ENCODE measurements around the gene RHBDD1.

The RHBDD1 gene

DNA sequence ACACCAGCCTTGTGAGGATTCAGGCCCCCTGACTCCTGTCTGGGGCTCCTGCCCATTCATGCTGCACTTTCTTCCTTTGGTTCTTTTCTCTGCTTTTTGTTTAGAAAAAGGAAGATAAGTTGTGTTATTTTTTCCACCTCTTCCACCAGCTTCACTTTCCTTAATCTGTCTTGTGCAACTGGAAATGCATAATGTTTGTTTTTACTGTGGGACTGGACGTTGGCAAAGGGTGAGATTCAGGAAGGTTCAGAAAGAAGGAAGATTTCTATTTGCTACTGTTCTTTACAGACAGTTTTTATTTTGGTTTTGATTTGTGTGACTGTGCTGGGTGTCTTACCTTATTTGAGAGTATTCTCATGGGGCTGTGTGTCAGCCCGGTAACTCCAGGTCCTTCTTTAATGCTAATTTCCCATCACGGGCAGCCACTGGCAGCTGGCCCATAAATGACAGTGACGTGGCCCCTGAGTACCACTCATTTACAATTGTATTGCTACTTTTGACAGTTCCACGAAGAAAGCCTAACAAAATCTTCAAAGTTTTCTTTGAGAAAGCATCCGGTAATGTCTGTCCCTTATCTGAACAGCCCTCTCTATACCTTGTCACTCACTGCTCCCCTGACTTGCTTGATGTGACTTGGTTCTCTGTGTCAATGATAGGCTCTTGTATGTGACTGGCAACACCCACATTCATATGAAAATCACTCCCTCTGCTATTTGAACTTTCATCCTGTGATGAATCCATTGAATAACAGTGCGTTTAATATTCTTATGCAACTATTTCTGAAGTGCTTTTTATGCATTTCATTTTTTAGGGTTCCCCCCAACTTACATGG is 32.7 kb downstream of the RHBDD1 start:
- in situ Hi-C loops (cut with MboI; ENCODE audit: low sequenced_read_pairs, unreplicated experiment), result no loop called here
- TF ChIP-seq, protein P1, sequence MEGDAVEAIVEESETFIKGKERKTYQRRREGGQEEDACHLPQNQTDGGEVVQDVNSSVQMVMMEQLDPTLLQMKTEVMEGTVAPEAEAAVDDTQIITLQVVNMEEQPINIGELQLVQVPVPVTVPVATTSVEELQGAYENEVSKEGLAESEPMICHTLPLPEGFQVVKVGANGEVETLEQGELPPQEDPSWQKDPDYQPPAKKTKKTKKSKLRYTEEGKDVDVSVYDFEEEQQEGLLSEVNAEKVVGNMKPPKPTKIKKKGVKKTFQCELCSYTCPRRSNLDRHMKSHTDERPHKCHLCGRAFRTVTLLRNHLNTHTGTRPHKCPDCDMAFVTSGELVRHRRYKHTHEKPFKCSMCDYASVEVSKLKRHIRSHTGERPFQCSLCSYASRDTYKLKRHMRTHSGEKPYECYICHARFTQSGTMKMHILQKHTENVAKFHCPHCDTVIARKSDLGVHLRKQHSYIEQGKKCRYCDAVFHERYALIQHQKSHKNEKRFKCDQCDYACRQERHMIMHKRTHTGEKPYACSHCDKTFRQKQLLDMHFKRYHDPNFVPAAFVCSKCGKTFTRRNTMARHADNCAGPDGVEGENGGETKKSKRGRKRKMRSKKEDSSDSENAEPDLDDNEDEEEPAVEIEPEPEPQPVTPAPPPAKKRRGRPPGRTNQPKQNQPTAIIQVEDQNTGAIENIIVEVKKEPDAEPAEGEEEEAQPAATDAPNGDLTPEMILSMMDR (IDR thresholded peaks at IDR 0.05; ENCODE audit: borderline replicate concordance, control extremely low read depth, extremely low read depth, insufficient read depth, missing control alignments), result no peak
- no peak for DNase-seq (ENCODE audit: low spot score)

DNA sequence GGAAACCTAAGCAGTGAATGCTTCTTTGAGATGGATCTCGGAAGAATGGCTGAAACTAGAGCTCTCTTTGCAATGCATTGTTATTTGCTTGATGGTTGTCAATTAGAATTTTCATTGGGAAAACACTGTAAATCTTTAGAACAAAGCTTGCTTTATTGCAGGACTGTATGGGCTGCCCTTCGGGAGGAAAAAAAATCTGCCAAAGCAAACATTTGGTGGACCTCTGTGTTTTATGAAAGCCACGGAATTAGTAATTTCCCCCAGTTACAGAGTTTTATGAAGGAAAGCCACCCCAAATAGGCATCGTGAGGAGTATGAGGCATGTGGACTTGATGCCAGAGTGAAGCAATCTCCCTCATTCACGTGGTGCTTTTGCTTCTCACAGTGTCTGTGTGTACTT is 33.5 kb downstream of the RHBDD1 start:
- in situ Hi-C loops (cut with MboI; ENCODE audit: low sequenced_read_pairs, unreplicated experiment), result no loop called here
- DNase-seq (ENCODE audit: low spot score), result no peak
- TF ChIP-seq, protein P1 (IDR thresholded peaks at IDR 0.05; ENCODE audit: borderline replicate concordance, control extremely low read depth, extremely low read depth, insufficient read depth, missing control alignments), result no peak

DNA sequence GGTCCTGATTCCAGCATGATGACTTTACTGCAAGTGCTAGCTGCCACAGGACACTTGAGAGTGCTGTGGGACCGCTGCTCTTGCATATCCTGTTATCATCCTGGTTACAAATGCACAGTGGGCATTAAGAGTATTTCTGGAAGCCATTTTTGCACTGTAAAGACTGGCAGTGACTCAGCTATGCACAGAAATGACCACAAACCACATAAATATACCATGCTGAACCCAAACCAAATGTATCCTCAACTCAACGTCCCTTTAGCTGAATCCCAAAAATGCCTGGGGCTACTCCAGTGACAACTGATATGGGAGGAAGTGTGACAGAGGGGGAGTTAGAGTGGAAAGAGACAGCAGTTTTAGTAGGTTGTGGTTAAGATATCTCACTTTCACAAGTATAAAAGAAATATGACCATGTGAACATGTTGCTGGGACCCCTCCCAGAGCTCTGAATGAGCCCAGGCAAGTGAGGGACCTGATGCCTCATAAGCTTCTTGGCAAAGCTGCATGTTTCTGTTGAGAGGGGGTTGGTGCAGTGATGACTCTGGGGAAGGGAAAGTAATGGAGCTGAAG is 37.3 kb downstream of the RHBDD1 start:
- in situ Hi-C loops (cut with MboI; ENCODE audit: low sequenced_read_pairs, unreplicated experiment), result no loop called here
- peak; percentile 8 for DNase-seq (ENCODE audit: low spot score)
- TF ChIP-seq, protein P1 (IDR thresholded peaks at IDR 0.05; ENCODE audit: borderline replicate concordance, control extremely low read depth, extremely low read depth, insufficient read depth, missing control alignments), result no peak

DNA sequence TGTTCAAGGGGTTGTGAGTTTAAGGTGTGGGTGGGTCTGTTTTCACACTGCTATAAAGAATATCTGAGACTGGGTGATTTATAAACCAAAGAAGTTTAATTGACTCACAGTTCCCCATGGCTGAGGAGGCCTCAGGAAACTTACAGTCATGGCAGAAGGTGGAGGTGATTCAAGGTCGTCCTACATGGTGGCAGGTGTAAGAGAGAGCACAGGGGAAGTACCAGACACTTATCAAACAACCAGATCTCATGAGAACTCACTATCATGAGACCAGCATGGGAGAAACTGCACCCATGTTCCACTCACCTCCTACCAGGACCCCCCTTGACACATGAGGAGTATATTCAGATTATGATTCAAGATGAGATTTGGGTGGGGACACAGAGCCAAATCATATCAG is 38.0 kb downstream of the RHBDD1 start:
- TF ChIP-seq, protein P1 (IDR thresholded peaks at IDR 0.05; ENCODE audit: borderline replicate concordance, control extremely low read depth, extremely low read depth, insufficient read depth, missing control alignments), result no peak
- in situ Hi-C loops (cut with MboI; ENCODE audit: low sequenced_read_pairs, unreplicated experiment), result no loop called here
- no peak for DNase-seq (ENCODE audit: low spot score)

DNA sequence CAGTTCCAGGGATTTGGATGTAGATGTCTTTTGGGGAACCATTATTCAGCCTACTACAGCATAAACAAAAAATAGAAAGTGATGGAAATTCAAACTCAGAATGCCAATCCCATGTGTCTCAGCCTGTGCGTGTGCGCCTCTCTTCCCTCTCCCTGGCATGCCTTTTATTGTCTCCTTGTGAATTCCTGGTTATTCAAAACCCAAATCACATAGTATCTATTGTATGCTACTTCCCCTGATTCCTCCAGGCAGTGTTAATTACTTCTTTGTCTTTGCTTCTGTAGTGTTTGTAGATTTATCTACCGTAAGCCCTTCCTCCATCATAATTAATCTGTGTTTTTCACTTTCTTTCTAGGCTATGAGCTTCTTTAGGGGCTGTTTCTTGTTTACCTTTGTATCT is 38.9 kb downstream of the RHBDD1 start:
- in situ Hi-C loops (cut with MboI; ENCODE audit: low sequenced_read_pairs, unreplicated experiment), result no loop called here
- TF ChIP-seq, protein P1 (IDR thresholded peaks at IDR 0.05; ENCODE audit: borderline replicate concordance, control extremely low read depth, extremely low read depth, insufficient read depth, missing control alignments), result no peak
- DNase-seq (ENCODE audit: low spot score), result no peak

DNA sequence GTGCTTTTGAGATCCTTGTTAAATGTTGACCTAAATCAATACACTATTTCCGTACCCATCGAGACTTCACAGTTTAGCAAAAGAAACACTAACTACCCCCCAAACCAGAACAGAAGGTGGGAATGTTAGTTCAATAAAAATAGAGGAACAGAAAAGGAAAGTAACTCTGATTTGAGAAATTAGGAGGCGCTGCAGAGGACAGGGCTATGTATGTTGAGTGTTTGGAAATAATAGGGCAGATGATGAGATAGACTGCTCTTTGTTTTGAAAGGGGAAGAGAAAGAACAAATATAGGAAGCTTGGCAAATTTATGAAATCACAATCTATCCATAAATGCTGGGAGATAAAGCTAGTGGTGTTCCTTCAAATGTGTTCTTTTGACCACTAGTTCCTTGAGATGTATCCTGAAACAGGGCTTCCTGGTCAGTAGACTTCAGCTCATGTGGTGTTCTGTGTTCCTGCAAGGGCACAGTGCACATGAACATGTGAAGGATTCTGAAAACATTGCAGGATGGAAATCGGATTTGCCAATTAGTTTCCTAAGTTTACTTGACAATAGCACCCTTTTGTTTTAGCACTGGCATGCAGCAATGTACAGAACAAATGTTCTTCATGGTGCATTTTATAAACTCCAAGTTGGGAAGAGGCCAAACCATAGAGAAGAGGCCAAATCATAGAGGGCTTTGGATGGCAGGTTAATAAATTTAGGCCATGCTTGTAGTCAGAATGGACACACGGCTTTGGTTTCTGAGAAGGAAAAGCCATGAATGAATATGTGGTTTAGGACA is 39.8 kb downstream of the RHBDD1 start:
- no peak for DNase-seq (ENCODE audit: low spot score)
- in situ Hi-C loops (cut with MboI; ENCODE audit: low sequenced_read_pairs, unreplicated experiment), result no loop called here
- TF ChIP-seq, protein P1 (IDR thresholded peaks at IDR 0.05; ENCODE audit: borderline replicate concordance, control extremely low read depth, extremely low read depth, insufficient read depth, missing control alignments), result peak; percentile 8

Measured in GM13976 (cell line).